GM19438 (cell line): ENCODE data around the gene ITLN1.
A peak's percentile ranks its signal among the peaks of the same experiment; 100 is the strongest.
"Not testable (repeated sequence)": the region's sequence is repeated elsewhere in the genome, so short reads cannot be mapped to it uniquely, and the experiment has no call there.

ENCODE experiments used
- ATAC-seq: cut with Tn5 transposase; IDR thresholded peaks from one replicate; pipeline ENCODE4 v1.9.1; 2021; ENCODE audit warnings: low read depth; ENCODE audit not compliant: unreplicated experiment

Gene ITLN1

GRCh38 chr1:160883581-160884513 lies 1.1 kb downstream of the ITLN1 start:
- no peak for ATAC-seq

GRCh38 chr1:160882582-160882981 lies 2.4 kb downstream of the ITLN1 start:
- ATAC-seq = no peak

GRCh38 chr1:160881264-160881663 lies 3.7 kb downstream of the ITLN1 start:
- ATAC-seq = not testable (repeated sequence)

GRCh38 chr1:160880216-160880615 lies 4.8 kb downstream of the ITLN1 start:
- ATAC-seq = no peak

GRCh38 chr1:160879056-160879455 lies 5.9 kb downstream of the ITLN1 start:
- ATAC-seq = no peak

GRCh38 chr1:160877221-160877620 lies 7.8 kb downstream of the ITLN1 start:
- no peak for ATAC-seq

- ATAC-seq = no peak
Observed at GRCh38 chr1:160876311-160876710, 8.7 kb downstream of the ITLN1 start.

GRCh38 chr1:160875591-160875990 lies 9.4 kb downstream of the ITLN1 start:
- ATAC-seq = not testable (repeated sequence)

GRCh38 chr1:160874935-160875334 lies 10.0 kb downstream of the ITLN1 start:
- no peak for ATAC-seq

GRCh38 chr1:160868141-160868540 lies 16.8 kb downstream of the ITLN1 start:
- no peak for ATAC-seq

GRCh38 chr1:160867651-160868050 lies 17.3 kb downstream of the ITLN1 start:
- ATAC-seq = not testable (repeated sequence)

GRCh38 chr1:160866695-160867260 lies 18.2 kb downstream of the ITLN1 start:
- ATAC-seq = no peak

- no peak for ATAC-seq
Observed at GRCh38 chr1:160866001-160866694, 18.8 kb downstream of the ITLN1 start.

- no peak for ATAC-seq
Observed at GRCh38 chr1:160865337-160865736, 19.6 kb downstream of the ITLN1 start.

GRCh38 chr1:160864173-160864572 lies 20.8 kb downstream of the ITLN1 start:
- no peak for ATAC-seq

- no peak for ATAC-seq
Observed at GRCh38 chr1:160863774-160864131, 21.2 kb downstream of the ITLN1 start.

- no peak for ATAC-seq
Observed at GRCh38 chr1:160863061-160863773, 21.8 kb downstream of the ITLN1 start.

GRCh38 chr1:160862203-160863060 lies 22.5 kb downstream of the ITLN1 start, which contains the start of gene CD244:
Gene CD244 (minus strand): TSS chr1:160862887. CDS start chr1:160862677, 210 bp downstream.
- peak; percentile 64 for ATAC-seq

- ATAC-seq = no peak
Observed at GRCh38 chr1:160860840-160861505, 24.0 kb downstream of the ITLN1 start.
